Breast epithelium (tissue), 3 donors: ENCODE data around the gene CPA4.

Source experiments
- POLR2AphosphoS5 ChIP-seq, 3 donors: sonication (generic); formaldehyde crosslinking; IDR thresholded peaks; one replicate each; pipeline ENCODE4 v1.6.1; 2017; ENCODE audit warnings: antibody characterized with exemption in 3 of 3
- TF ChIP-seq, protein P1 (sequence below), 3 donors: fragments of 450-650 bp; IDR thresholded peaks; one replicate each; pipeline ENCODE4 v1.5.1; 2016 to 2017; ENCODE audit warnings: antibody characterized with exemption in 3 of 3, mild to moderate bottlenecking in 3 of 3, moderate library complexity in 3 of 3

DNA sequence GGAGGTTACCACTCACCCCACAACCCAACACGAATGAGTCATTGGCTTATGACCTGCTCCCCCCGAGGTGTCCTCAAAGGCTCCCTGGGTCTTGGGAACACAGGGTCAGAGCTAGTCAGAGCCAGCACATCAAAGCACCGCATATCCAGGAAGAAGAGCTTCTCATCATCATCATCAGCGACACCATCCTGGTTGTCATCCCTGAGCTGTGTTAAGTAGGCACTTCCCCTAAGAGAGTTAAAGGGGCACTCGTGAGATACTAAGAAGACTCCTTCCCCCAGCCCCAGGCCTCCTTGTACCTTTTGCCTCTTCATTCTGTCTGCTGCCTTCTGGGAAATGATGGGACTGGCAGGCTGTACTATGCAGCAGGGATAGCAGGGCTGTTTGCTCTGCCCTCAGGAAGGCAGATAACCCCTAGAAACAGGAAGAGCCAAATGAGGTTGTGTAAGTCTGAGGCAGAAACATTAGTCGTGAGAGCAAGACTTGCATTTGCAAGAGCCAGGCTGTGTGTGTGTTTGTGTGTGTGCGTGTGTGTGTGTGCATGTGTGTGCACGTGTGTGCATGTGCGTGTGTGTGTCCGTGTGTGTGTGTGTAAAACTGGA, 76.2 kb downstream of the CPA4 start:
- TF ChIP-seq, protein P1, sequence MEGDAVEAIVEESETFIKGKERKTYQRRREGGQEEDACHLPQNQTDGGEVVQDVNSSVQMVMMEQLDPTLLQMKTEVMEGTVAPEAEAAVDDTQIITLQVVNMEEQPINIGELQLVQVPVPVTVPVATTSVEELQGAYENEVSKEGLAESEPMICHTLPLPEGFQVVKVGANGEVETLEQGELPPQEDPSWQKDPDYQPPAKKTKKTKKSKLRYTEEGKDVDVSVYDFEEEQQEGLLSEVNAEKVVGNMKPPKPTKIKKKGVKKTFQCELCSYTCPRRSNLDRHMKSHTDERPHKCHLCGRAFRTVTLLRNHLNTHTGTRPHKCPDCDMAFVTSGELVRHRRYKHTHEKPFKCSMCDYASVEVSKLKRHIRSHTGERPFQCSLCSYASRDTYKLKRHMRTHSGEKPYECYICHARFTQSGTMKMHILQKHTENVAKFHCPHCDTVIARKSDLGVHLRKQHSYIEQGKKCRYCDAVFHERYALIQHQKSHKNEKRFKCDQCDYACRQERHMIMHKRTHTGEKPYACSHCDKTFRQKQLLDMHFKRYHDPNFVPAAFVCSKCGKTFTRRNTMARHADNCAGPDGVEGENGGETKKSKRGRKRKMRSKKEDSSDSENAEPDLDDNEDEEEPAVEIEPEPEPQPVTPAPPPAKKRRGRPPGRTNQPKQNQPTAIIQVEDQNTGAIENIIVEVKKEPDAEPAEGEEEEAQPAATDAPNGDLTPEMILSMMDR (IDR thresholded peaks at IDR 0.05) = no peak
- TF ChIP-seq POLR2AphosphoS5 (IDR thresholded peaks at IDR 0.05) = peak in 1 of 3 donors; percentile 15
